HG03039 (cell line): Measurements from ENCODE around the gene RAB25.

Source experiments
- ATAC-seq: cut with Tn5 transposase; IDR thresholded peaks from one replicate; pipeline ENCODE4 v1.9.1; 2021; ENCODE audit warnings: mild to moderate bottlenecking, moderate library complexity; ENCODE audit not compliant: unreplicated experiment

The RAB25 gene

GRCh38 chr1:156078728-156079127 is 17.8 kb downstream of the RAB25 start:
- ATAC-seq = no peak

GRCh38 chr1:156079762-156080161 is 18.8 kb downstream of the RAB25 start:
- no peak for ATAC-seq

DNA sequence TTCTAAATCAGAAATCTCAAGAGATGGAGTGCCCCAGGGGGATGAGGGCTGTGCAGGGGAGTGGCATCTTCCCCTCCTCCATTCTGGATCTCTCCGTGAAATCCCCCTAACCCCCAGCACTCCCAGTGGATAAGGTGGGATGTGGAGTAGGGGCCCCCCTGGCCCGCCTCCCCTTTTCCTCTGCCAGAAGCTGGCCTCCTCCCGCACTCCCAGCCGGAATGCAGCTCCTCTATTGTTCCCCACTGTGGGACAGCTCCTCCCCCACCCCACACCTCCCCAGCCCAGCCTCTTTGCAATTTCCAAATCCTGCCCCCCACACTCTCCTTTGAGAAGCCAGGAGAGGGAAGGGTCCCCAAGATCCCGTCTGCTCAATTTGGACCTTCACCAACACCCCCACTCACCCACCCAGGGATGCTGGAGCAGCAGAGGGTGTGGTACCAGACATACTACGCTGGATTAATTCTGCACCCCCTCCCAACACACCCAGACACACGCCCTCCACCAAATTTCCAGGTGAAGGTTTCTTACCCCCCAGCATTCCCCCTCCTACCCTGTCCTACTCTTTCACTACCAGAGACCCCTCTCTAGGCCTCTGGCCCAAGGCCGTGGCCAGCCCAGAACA is 19.4 kb downstream of the RAB25 start:
- no peak for ATAC-seq

DNA sequence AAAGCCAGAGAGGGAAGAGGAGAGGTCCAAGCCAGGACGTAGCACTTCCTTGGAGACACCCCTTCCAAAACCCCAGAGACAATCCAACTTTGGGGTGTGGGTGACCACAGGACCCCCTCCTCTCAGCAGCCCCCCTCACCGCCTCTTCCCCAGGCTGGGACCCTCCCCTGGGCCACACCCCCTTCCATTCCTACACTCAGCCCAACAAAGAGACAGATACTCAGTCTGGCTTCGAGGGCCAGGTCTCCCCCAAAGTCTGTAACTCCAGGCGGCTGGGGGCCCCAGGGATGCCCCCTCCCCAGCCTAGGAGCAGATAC is 19.9 kb downstream of the RAB25 start:
- no peak for ATAC-seq

DNA sequence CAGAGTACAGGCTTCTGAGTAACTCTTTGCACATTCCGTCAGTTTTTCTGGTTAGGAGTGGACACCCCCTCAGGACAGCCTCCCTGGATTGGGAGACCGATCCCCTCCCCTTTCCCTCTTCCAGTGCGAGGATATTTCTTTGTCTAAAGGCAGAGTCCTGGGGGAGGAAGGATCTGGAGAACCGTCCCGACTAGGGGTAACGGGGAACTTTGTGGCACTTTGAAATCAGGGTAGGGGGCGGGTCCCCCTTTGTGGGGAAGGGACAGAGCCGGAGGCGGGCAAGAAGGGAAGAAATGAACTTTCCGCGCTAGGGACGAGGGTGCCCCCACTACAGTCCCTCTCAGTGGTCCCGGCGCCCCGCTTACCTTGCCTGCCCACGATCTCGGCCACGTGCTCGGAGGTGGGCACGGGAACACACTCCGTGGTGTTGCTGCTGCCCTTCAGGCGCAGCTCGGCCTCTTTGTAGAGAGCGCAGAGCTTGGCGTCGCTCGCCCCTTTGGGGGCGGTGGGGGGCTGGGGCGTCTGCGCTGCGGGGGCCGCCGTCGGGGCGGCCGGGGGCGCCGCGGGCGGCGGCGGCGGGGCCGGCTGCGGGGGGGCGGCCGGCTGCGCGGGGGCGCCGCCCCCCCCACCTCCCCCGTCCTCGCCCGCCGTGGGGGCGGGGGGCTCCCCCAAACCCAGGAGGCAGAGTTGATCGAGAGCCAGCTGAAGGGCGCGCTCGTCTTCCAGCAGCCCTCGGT is 20.4 kb downstream of the RAB25 start:
- ATAC-seq = no peak

- ATAC-seq = no peak
Measured at GRCh38 chr1:156081917-156082308, 21.0 kb downstream of the RAB25 start.

GRCh38 chr1:156082309-156083091 is 21.5 kb downstream of the RAB25 start, which contains the start of gene MEX3A:
Gene MEX3A, minus strand, starts transcription at chr1:156082465. Its CDS starts 467 bp downstream, at chr1:156081998.
- ATAC-seq = no peak

DNA sequence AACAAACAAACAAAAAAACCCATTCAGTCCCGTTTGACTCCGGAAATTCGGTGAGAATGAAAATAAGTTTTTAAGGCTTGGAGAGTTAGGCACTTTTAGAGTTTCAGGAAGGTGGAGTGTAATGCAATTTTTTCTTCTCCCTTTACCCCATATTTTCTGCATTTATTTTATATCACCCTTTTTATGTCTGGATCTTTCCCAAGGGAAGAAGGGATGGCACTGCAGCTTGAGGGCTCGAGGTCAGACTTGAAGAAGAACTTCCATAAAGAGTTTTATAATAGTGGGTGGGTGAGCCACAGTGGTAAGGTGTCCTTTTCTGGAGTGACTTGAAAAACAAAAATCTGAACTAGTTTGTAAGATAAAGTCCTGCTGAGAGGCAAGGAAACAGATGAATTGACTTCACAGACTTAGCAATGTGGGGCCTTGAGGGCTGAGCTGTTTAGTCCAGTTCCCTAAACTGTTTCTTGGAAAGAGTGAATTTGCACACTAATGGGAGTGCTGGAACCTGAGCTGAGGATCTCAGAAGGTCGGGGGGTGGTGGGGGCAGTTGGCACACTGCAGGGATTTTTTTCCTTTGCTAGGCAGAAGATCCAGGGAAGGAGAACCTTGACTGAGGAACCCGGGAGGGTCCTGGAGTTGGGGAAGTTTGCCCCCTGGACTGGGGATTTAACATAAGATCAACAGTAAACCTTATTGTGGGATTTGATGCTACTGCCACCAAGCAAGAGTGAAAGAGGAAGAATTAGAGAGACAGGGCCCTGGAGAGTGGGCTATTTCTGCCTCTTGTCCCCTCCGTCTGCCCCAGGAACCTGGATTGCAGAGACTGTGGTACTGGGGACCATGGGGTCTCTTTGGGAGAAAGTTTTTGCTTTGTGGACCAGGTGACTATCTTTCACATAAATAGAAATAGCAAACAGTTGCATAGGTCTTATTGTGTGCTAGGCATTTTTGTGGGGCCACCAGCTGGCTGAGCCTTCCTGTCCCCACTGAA is 23.1 kb downstream of the RAB25 start:
- no peak for ATAC-seq

DNA sequence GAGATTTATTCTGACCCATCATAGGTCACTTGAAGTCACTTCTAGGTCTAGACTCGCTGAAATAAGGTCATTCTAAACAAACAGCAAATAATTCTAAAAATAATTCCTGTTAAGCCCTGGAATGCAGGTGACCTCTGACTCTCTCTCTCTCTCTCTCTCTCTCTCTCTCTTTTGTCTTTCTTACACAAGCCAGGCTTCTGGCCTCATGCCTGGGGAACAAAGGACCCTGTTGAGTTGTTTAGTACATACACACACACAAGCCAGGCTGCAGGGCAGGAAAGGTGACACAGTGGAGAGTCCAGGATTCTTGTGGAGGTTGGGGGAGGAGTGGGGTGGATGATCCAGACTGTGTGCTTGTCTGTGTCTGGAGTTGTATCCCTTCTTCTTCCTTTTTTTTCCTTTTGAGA is 25.3 kb downstream of the RAB25 start:
- ATAC-seq = no peak

DNA sequence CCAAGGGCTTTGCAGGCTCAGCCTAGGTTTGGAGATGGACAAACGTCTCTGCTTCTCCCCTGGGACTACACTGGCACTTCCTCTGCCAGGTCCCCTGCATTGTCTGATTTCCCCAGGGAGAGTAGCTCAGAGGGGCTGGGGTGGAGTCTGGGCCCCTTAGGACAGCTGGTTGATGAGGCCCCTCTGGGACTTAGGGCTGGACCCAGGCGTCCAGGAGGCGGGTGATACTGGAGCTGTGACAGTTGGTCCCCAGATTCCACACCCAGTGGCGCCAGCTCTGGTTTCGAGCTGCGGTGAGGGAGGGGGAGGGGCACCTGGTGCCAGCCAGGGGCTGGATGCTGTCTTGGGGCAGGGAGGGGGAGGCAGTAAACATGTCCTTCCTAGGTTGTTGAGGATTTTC is 28.7 kb downstream of the RAB25 start:
- ATAC-seq = no peak

DNA sequence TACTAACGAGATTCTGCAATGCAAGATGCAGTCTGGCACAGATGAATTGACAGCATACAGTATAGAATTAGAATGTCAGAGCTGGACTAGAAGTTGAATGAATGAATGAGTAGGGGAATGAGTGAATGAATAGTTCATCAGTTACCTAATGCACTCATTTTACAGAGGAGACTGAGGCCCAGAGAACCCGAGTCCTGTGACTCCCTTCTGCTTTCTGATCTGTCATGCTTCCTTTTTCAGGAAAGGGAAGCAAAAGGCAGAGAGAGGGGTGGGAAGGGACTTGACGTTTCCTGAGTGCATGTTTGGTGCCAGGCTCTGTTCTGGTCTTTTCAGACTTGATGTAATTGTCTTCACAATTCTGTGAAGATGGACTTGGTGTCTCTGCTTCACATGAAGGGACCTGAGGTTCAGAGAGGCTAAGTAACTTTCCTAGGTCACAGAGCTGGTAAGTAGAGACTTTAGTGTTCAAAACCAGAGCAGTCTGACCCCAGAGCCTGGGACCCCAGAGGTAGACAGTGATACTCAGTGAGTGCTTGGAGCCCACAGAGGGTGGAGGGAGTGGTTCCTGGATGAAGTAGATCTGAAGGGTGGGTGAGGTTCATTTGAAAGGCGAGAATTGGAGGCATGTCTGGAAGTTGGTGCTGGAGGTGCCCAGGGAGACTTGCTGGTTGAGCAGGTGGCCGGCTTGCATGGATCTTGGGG is 29.3 kb downstream of the RAB25 start:
- ATAC-seq = no peak

- ATAC-seq = no peak
Measured at GRCh38 chr1:156090840-156091188, 29.9 kb downstream of the RAB25 start.

DNA sequence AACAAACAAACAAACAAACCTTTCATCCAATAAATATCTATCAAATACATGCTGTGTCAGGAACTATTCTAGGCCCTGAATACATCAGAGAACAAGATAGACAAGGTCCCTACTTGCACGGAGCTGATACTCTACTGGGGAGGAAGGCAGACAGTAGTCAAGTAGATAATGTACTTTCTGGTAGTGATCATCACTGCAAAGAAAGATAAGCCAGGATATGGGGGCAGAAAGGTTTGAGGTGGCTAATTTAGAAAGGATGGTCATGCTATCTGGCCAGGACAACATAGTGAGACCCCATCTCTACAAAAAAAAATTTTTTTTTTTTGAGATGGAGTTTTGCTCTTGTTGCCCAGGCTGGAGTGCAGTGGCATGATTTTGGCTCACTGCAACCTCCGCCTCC is 30.6 kb downstream of the RAB25 start:
- ATAC-seq = no peak

DNA sequence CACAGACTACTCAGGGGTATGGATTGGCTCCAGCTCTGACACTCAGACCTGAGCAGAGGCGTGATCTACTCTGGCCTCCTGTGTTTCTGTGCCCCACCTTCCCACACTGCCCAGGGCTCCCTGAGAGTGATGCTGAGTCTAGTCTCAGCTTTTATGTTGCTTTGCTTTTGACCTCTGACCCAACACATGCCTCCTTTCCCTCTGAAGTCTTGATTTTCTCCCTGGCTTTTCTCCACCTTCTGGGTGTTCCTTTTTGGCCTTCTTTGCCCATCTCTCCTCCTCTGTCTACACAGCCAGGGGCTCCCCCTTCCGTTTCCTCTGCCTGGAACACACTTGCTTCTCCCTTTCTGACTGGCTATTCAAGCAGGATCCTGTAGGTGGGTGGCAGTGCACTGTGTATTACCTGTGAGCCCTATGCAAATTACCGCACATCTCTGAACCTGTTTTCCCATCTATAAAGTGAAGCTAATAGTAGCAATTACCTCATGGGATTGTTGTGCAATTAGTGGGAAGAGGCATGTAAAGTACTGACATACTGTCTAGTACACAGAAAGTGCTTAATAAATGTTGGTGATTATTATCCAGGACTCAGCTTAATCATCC is 35.0 kb downstream of the RAB25 start:
- ATAC-seq = no peak

- peak; percentile 51 for ATAC-seq
Measured at GRCh38 chr1:156096640-156097391, 35.9 kb downstream of the RAB25 start.

DNA sequence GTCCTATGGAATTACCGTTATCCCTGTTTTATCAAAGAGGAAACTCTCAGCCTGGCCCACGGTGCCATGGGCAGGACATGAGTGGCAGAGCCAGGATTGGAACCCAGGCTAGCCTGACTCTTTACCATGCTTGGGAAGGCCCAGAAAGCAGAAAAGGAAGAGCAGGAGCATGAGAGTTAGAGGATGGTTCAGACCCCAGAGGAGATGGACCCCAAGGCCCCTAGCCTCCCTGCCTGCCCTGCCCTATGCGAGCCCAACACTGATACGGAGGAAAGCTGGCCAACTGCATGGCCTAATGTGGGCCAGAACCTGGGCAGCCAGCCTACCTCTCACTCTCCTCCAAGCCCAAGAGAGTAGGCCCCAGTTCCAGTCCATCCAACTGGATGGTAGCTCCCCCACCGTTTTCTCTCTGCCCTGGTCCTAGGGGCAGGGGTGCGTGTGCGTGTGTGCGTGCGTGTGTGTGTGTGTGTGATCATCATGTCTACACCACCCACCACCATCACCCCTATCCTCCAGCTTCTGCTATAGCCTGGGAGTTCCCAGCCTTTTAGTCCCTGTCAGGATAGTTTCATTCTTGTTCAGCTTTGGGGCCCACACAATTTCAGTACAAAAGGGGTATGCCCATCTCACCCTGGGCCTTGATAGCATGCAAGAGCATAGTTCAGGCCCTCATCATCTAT is 36.7 kb downstream of the RAB25 start:
- no peak for ATAC-seq

- ATAC-seq = no peak
Measured at GRCh38 chr1:156098784-156099183, 37.8 kb downstream of the RAB25 start.

GRCh38 chr1:156099282-156099681 is 38.3 kb downstream of the RAB25 start:
- ATAC-seq = no peak
